HG03460 (cell line): ENCODE results near the gene OLFML1.

ENCODE experiments used
- ATAC-seq: cut with Tn5 transposase; IDR thresholded peaks from one replicate; pipeline ENCODE4 v1.9.1; 2021; ENCODE audit not compliant: unreplicated experiment

The OLFML1 gene

GRCh38 chr11:7530013-7530640 lies 44.8 kb downstream of the OLFML1 start:
- ATAC-seq: no peak

GRCh38 chr11:7531011-7531410 lies 45.7 kb downstream of the OLFML1 start:
- no peak for ATAC-seq

- no peak for ATAC-seq
Measured at GRCh38 chr11:7532405-7533145, 47.3 kb downstream of the OLFML1 start.

- peak; percentile 27 for ATAC-seq
Measured at GRCh38 chr11:7533199-7534041, 48.1 kb downstream of the OLFML1 start.

- peak; percentile 63 for ATAC-seq
Measured at GRCh38 chr11:7534042-7534378, 48.7 kb downstream of the OLFML1 start.

- ATAC-seq: no peak
Measured at GRCh38 chr11:7536100-7536499, 50.8 kb downstream of the OLFML1 start.

- ATAC-seq: no peak
Measured at GRCh38 chr11:7537265-7537664, 52.0 kb downstream of the OLFML1 start.

GRCh38 chr11:7538031-7538430 lies 52.7 kb downstream of the OLFML1 start:
- ATAC-seq: no peak

GRCh38 chr11:7538466-7539454 lies 53.5 kb downstream of the OLFML1 start:
- ATAC-seq: no peak

- no peak for ATAC-seq
Measured at GRCh38 chr11:7540830-7541555, 55.7 kb downstream of the OLFML1 start.

GRCh38 chr11:7543302-7543701 lies 58.0 kb downstream of the OLFML1 start:
- no peak for ATAC-seq

GRCh38 chr11:7544021-7544420 lies 58.7 kb downstream of the OLFML1 start:
- no peak for ATAC-seq

- ATAC-seq: no peak
Measured at GRCh38 chr11:7545611-7546010, 60.3 kb downstream of the OLFML1 start.

- no peak for ATAC-seq
Measured at GRCh38 chr11:7546324-7546791, 61.1 kb downstream of the OLFML1 start.

- no peak for ATAC-seq
Measured at GRCh38 chr11:7547687-7548086, 62.4 kb downstream of the OLFML1 start.

- peak; percentile 63 for ATAC-seq
Measured at GRCh38 chr11:7548659-7549274, 63.5 kb downstream of the OLFML1 start.

GRCh38 chr11:7549681-7550080 lies 64.4 kb downstream of the OLFML1 start:
- no peak for ATAC-seq

GRCh38 chr11:7551571-7551970 lies 66.3 kb downstream of the OLFML1 start:
- ATAC-seq: no peak

- ATAC-seq: no peak
Measured at GRCh38 chr11:7552666-7553065, 67.4 kb downstream of the OLFML1 start.
